T-helper 2 cell (primary cell): ENCODE results near the gene SLC9A8.

ENCODE experiments used
- DNase-seq, 5 experiments: peaks; one replicate each; pipeline versions ENCODE4 v3.0.0 to v3.0.0-alpha.2; 2012 to 2022

SLC9A8 gene

DNA sequence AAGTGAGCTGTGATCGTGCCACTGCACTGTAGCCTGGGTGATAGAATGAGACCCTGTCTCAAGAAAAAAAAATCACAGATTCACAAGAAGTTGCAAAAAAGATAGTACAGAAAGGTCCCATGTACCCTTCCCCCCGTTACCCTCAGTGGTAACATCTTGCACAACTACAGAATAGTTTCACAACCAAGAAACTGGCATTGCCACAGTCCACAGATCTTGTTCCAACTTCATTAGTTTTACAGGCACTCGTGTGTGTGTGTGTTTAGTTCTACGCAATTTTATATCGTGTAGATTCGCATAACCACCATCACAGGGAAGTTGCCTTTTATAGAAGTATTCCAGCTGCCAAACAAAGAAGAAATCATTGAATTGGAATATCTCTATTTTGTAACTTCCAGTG lies 83.6 kb downstream of the SLC9A8 start:
- DNase-seq, result no peak

DNA sequence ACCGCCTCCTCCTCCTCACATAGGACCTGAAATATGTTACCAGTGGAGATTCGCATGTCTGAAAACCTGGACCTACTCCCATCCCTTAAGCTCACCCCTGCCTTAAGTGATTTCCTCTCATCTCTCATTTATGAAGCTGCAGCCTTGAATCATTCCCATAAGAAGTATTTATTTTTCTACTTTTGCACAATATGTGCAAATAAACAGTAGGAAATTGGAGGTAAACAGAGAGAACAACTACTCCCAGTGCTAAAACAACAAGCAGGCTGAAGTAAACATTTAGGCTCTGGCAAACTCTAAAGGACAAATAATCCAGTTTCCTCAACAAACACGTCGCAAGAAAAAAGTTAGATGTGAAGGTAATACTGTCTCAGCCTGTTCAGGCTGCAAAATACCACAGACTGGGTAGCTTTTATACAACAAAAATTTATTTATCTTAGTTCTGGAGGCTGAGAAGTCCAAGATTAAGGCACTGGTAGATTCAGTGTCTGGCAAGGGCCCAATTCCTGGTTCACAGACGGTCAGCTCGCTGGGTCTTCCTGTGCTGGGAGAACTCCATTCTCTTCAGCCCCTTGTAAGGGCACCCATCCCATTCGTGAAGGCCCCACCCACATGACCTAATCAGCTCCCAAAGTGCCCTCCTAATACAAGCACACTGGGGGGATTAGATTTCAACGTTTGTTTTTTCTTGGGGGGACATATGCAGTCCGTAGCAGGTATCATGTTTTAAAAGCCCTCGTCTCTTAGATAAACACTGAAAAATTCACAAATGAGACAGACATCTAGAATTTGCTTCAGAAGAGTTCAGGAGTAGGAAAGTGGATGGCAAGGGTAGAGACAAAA lies 87.1 kb downstream of the SLC9A8 start:
- no peak for DNase-seq

DNA sequence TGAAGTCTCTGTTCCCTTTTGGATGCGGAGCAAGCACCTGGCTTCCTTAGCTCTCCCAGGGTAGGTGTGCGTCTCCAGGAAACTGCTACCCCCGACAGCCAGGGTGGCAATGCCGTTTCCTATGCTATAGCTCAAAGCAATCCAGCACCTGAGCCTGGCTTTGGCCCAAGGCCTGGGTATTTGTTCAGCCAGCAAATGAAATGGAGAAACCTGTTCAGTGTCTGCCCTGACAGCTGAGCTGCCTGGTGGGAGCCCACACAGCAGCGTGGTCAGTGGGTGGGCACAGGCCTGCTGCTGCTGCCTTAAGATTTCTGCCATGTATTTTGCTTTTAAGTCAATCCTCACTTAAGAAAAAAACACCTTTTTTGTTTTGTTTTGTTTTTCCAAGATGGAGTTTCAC lies 89.0 kb downstream of the SLC9A8 start:
- DNase-seq, result no peak

DNA sequence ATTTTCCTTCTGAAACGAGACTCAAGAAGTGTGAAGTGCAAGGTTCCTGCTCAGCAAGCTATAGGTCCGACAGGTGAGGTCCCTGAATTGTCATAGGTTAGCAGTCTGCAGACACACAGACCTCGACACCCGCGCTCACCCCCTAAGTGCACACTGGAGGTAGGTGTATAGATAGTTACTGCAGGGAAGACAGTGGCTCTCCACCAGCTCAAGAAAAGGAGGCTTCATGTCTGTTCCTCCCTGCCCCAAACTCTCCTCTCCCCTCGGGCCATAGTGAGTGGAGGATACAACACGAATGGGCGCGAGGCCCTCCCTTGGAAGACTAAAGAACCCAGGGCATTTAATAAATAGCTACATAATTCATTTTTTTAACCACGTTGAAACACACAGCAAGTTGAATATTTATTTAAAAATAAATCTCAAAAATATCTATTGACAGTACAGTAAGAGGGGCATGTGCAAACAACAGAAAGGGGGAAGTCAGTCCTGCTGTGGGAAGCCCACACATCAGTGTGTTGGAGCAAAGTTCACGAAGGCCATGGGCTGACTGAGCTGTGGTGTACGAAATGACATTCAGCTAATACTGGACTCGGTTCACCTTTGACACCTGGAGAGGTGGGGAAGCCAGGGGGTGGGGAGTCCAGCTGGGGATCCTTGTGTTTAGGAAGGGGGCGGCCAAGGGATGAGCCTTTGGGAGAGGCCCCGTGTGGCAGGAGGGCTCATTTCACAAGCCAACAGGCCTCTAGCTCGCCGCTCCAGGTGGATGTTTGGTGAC lies 92.0 kb downstream of the SLC9A8 start:
- no peak for DNase-seq

DNA sequence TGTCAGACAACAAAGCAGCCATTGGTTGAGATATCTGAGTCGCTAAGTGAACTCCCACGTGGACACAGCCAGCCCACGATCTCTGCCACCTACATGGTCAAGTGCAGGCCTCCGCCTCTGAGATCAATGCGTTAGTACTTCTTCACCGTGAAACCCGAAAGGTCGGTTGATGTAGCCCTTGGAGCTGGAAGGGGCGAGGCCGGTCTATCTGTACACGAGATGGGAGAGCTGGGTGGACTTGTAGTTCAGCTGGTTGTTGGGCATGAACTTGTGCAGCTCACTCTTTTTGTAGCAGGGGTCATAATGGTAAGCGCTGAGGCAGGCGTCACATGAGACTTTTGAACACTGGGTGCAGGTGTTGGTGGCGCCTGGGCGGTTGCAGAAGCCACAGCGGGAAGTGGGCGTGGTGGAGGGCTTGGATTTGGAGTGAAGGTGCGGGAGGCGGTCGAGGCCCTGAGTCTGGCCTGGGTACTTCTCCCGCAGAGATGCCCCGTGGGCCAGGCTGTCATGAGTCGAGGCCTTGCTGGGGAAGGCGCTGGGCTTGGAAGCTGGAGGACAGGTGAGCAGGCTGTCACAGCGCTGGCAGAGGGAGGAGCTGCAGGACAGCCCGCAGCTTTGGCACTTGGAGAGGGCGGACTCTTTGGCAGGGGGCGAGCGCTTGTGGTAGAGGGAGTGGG lies 92.9 kb downstream of the SLC9A8 start:
- DNase-seq, result no peak

DNA sequence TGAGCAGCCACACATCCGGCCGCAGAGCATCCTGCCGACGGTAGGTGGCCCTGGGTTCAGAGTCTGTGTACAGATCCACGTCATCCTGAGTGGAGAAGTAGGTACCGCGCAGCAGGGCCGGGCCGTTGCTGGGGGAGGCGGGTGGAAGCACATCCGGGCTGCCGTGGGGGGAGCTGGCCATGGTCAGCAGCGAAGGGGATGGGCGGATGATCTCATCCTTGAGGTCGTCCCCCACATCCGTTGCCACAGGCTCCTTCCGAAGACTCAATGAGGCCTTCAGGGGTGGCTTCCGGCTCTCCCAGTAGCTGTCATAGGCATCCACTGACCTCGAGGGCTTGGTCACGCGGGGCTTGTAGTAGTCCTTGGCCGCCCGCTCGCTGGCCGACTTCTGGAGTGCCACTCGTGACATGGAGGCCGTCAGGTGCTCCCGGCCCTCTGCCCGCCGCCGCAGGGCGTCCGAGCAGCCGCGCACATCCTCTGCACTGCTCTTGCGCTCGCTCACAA lies 93.5 kb downstream of the SLC9A8 start:
- no peak for DNase-seq

DNA sequence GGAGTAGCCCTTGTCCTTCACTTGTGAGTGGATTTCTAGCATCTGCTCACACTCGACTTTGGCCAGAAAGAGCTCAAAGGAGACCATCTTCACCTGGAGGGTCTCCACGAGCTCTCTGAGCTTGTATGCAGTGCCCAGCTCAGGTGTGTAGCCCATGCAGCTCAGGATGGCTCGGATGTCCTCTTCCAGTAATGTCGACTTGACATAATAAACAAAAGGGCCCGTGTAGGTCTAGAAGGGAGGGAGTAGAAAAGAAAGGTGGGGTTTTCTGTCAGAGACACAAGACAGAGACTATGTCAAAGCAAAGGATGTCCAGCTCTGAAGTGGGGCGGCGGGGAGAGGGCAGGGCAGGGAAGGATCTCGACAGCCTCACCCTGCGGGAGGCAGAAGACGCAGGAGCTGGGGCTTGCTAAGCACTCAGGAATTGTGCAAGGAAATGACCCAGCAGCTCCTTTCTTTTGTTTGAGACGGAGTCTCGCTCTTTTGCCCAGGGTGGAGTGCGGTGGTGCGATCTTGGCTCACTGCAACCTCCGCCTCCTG lies 94.1 kb downstream of the SLC9A8 start:
- DNase-seq, result no peak

DNA sequence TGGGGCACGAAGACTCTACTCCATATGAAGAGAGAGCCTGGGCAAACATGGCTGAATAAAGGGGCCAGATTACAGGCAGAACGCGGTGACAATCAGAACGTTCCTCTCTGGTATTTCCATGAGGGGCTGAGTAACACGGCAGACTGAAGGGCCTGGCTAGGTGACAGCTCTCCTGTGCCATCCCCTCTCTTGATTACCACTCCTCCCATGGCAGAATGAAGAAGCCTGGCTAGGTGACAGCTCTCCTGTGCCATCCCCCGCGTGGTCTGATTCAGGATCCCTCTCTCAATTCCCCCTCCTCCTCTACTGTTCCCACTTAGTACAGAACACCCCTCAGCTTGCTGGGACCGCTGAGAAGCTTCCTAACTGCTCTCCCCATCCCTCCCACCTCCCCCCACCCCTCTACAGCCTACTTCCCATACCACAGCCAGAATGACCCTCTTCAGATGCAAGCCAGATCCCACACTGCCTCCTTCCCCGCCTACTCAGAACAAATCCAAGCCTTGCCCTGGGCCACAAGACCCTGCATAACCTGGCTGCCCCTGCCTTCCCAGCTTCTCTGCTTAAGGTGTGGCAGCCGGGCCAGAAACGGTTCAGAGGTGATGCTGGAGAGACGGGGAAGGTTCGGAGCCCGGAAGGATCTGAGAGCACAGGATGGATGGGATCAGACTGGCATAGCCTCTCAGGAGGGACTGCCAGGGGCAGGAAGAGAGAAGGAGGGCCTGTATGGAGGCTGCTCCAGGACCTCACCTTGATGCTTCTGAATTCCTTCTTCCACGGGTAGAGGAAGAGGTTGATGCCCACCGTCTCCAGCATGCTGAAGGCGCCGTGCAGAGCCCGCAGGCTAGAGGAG lies 95.0 kb downstream of the SLC9A8 start:
- no peak for DNase-seq

DNA sequence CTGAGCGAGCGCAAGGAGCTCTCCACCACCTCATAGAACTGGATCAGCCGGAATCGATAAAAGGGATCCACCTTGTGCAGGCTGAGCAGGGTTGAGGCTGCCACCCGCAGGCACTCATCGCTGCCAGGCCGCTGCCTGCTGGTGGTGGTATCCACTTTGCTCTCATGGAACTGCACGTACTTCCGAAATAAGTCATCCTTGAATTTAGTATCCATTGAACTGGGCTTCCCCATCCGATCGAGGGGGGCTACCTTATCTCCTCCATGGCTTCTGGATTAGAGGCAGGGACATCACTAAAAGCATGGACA lies 95.6 kb downstream of the SLC9A8 start:
- DNase-seq, result no peak

DNA sequence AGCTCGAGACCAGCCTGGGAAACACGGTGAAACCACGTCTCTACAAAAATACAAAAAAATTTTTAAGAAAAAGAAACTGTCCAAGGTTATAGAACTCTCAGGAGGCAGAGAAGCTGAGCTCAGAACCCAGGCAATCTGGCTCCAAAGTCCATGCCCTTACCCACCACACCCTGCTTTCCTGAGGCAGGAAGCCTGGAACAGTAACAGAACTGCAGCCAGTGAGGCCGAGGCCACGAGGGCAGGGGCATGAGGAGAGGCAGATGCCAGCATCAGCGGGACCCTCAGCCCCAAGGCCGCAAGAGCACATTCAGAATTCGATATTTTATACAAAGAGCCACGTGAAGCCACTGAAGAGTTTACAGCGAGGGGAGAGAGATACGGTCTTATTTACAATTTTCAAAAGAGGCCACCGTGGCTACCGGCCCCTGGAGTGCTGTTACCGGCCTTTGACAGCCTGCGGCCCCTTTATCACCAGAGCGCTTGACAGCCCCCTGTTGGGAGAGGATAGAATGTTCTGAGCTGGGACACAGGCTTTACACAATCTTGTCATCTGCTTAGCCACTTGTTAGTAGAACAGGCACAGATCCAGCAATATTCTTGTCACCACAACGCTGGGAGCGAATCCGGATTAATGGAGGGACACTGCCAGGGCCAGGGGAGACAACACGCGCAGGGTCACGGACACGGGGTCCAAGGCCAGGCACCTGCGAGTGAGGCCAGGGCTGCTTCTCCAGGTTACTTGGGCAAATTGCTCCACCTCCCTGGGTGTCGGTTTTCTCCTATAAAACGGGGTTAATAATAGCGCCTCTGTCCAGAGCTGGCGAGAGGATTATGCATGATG lies 97.1 kb downstream of the SLC9A8 start:
- no peak for DNase-seq

DNA sequence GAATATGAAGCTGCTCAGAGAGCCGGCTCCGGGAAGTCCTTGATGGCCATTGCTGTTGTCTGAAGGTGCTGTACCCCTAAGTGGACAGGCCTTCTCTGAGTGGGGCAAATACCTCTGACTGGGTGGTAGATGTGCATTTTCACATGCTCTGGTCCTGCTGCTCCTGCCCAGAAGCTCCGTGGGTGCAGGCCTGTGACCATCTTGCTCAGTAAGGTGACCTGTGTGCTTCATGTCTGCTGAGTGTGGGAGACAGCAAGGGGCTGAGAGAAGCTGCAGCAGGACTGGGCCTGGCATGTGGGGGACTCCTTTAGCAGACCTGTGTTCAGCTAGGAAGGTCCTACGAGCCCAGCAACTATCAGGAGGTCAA lies 97.7 kb downstream of the SLC9A8 start:
- DNase-seq, result no peak

DNA sequence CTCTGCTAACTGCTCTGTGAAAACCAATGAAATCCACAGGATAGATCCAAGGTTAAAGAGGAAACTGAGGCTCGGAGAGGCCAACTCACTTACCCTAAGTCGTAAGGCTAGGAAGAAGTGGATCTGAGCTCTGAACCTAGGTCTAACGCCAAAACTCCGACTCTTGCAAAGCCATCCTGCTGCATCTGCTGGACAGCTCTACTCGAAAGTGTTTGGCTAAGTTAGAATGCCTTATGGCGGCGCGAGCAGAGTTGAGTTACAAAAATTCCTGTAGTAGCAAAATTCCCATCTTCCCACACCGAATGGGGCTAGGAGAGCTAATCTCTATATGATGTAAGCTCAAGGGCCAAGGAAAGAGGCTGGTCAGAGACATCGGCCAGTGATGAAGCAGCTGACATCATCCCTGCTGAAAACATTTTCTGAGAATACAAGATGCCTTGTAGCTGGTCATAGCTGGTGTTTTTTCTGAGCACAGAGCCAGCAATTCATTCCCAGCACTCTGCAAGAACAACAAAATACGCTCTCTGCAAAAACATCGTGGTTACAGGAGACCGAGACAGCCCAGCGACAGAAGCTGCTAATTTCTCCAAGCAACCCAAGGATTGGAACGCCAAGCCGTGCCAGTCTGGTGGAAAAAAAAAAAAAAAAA lies 100.9 kb downstream of the SLC9A8 start:
- DNase-seq, result no peak

DNA sequence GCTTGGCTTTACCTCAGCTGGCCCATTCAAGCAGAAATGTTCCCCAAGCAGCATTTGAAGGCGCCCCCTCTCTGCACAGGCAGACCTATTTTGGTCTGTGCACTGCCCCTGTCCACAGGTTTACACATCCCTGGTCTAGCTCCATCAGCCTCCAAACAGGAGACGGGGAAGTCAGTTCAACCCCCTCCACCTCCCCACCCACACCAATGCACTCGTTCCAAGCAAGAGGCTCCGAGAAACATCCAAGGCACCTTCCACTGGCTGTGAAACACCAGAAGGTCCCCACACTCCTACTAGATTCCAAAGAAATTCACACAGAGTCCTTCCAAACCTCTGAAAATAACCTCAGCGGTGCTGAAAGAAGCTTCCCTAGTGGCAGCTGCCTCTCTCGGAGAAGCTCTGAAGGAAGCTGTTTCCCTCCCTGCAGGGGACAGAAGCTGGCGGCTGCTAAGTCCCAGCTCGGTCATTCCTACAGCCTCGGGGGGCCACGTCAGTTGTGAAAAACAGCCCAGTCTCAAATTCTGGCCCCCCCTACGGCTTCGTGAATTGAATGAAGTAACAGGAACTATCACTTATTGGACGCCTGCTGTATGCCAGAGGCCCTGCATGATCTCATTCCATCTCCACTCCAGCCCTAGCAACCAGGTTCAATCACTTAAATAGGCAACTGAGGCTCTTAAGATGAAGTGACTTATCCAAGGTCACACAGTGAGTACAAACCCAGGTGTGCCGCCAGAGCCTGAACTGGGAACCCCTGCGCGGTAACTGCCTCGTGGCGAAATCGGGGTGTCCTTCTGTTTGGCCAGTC lies 101.9 kb downstream of the SLC9A8 start:
- peak in 1 of 5 experiments; percentile 34 for DNase-seq

DNA sequence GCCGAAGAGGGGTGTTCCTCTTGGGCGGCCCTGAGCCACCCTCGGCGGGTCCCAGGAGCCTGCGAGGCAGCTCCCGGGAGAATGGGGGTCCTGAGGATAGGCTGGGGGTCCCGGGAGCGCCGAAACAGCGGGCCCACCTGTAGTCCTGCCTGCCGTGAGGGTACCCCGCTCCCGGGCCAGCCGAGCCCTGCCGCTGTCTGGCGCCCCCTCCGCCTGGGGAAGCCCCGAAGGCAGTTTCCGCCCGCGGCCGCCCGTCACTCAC lies 102.4 kb downstream of the SLC9A8 start:
- DNase-seq, result no peak

DNA sequence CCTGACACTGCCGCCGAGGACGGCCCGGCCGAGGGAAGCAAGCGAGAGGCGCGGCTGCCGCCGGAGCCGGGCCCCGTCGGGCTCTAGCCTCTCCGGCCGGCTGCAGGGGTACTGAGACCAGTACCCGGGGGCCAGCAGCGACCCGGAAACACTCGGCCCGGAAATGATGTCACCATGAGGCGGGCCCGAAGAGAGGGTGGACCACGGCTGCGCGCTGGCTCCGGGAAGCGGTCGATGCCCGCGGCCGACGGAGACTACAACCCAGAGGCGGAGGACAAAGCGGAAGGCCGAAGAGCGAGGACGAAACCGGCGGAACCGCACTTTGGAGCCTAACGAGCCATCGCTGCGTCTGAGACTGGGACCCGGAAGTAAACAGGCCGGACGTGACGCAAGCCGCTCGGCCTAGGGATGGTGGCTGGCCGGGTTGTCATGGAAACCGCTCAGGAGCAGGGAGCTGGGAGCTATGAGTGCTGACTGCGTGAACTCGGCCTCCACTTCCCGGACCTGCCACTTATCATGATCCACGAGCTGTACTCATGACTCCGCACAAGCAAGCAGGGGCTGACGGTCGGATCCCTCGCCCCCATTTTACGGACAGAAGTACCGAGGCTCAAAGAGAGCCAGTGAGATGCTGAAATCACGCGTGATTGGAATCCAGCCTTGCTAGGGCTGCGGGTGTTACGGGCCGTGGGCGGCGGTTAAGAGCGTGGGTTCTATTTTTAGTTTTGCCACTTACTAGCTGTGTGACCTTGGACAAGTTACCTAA lies 102.9 kb downstream of the SLC9A8 start, which contains the start of gene SPATA2:
Gene SPATA2, minus strand, starts transcription at position 150 of the 766 bp plus-strand sequence. CDS start 7,039 bp downstream, outside the sequence.
- DNase-seq, result peak; percentile 81 to 95 (median 91)

DNA sequence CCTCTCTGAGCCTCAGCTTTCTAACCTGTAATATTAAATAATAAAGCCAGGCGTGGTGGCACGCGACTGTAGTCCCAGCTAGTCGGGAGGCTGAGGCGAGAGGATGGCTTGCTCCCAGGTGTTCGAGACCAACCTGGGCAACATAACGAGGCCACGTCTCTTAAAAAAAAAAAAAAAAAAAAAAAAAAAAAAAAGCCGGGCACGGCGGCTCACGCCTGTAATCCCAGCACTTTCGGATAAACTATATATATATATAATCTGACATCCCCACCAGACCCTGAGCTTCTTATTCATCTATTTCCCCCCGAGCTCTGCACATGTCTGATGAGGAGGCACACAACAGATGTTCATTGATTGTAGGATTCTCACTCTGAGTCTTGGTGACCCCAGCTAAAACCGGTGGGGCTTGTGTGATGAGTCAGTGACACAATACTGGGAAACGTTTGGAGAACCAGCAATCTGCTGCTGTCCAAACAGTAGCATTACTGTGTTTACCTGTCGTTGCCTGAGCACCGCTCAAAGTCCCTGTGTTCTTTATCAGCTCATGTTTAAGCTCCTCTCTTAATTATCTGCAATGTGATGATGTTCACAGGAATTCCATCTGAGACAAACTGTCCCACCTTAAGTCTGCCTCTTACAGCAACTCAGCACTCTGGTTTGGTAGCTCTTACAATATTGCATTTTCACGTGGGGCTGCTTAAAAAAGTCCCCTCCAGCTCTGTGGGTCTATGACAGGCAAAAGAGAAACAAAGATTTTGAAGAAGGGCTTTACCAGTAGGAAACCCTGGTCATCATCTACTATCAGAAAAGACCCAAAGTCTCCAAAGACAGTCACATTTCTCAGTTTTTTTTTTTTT lies 103.7 kb downstream of the SLC9A8 start:
- DNase-seq, result peak in 1 of 5 experiments; percentile 31

DNA sequence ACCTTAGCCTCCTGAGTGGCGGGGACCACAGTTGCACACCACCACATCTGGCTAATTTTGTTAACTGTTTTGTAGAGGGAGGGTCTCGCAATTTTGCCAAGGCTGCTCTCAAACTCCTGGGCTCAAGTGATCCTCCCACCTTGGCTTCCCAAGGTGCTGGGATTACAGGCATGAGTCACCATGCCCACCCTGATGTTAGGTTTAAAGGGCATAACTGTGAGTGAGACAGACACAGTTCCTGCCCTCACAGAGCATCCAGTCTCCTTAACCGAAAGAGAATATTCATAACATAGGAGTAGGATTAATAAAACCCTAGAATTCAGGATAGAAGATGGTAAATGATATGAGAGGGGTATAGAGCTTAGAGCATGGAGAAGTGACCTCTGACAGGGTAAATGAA lies 105.8 kb downstream of the SLC9A8 start:
- DNase-seq, result no peak

DNA sequence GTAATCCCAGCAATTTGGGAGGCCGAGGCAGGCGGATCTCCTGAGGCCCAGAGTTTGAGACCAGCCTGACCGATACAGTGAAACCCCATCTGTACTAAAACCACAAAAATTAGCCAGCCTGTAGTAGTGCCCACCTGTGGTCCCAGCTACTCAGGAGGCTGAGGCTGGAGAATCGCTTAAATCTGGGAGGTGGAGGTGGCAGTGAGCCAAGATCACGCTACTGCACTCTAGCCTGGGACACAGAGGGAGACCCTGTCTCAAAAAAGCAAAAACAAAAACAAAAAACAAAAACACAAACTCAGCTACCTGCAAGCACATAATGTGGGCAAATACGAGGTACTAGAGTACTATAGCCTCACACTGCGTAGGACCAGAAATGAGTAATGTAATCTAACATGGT lies 106.4 kb downstream of the SLC9A8 start:
- no peak for DNase-seq
